A549 (cell line): ENCODE measurements around the gene TPCN1.

ENCODE experiments used
- BHLHE40 ChIP-seq: IDR thresholded peaks from 2 replicates; pipeline ENCODE4 v1.6.1; 2012; ENCODE audit warnings: low read depth, low read length, inconsistent platforms
- CHD4 ChIP-seq: fragments of 200-600 bp; sonication (generic); IDR thresholded peaks from 2 replicates; pipeline ENCODE4 v1.6.1; 2016; ENCODE audit warnings: antibody characterized with exemption, mild to moderate bottlenecking, borderline replicate concordance
- EP300 ChIP-seq, 2 experiments: fragments of >200 bp; sonication (Bioruptor Twin); formaldehyde crosslinking; IDR thresholded peaks; 2 replicates in 1 of 2; 3 replicates in 1 of 2; pipeline ENCODE4 v1.6.1; 2016 to 2017
- FOXS1 ChIP-seq: fragments of 250-450 bp; sonication (Bioruptor Pico); IDR thresholded peaks from 2 replicates; pipeline ENCODE4 v1.5.0; 2020; ENCODE audit warnings: mild to moderate bottlenecking, moderate library complexity
- MYC ChIP-seq: IDR thresholded peaks from 2 replicates; pipeline ENCODE4 v1.6.1; 2012; ENCODE audit warnings: mild to moderate bottlenecking, inconsistent platforms, low read length, improper control_type of control experiment, borderline replicate concordance
- PHF8 ChIP-seq: fragments of 200-600 bp; sonication (generic); IDR thresholded peaks from 2 replicates; pipeline ENCODE4 v1.6.1; 2016; ENCODE audit warnings: low read depth, mild to moderate bottlenecking, antibody characterized with exemption, moderate library complexity, borderline replicate concordance
- POLR2AphosphoS2 ChIP-seq: conservative IDR thresholded peaks from 2 replicates; pipeline ENCODE4 v1.6.1; 2012; ENCODE audit warnings: low read length, improper control_type of control experiment, inconsistent platforms
- RARB ChIP-seq: fragments of 250-450 bp; sonication (Bioruptor Pico); IDR thresholded peaks from 2 replicates; pipeline ENCODE4 v1.8.0; 2021; ENCODE audit warnings: mild to moderate bottlenecking, moderate library complexity
- SREBF2 ChIP-seq: fragments of 450-650 bp; IDR thresholded peaks from 2 replicates; pipeline ENCODE4 v1.6.1; 2014; ENCODE audit warnings: mild to moderate bottlenecking, moderate library complexity
- TF ChIP-seq, protein P1 (sequence below): fragments of >200 bp; sonication (Bioruptor Twin); formaldehyde crosslinking; IDR thresholded peaks from 3 replicates; pipeline ENCODE4 v1.5.1; 2016
- TF ChIP-seq, protein P2 (sequence below): fragments of 200-600 bp; sonication (generic); IDR thresholded peaks from 2 replicates; pipeline ENCODE4 v1.6.1; 2016; ENCODE audit warnings: antibody characterized with exemption, mild to moderate bottlenecking, moderate library complexity
- TF ChIP-seq, protein P3 (sequence below): IDR thresholded peaks from 2 replicates; pipeline ENCODE4 v1.6.1; 2012
- TF ChIP-seq, protein P4 (sequence below): IDR thresholded peaks from 2 replicates; pipeline ENCODE4 v1.6.1; 2012

DNA sequence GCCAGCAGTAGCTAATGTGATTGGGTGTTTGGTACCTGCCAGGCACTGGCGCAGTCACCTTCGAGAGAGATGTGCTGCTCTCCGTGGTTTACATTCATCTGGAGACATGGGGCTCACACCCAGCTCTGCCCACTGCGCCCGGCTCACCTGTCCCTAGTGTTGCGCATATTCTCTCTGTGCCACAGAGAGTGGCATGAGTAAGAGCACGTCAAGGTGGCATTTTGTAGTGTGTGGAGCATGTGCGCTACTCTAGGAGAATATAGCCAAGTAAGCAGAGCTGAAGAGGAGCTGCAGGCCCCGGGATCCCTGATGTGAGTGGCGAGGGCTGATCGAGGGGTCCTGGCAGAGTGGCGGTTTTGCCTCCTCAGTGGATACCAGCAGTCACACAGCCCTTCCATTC, 46.9 kb downstream of the TPCN1 start:
- TF ChIP-seq POLR2AphosphoS2: no peak
- TF ChIP-seq, protein P1, sequence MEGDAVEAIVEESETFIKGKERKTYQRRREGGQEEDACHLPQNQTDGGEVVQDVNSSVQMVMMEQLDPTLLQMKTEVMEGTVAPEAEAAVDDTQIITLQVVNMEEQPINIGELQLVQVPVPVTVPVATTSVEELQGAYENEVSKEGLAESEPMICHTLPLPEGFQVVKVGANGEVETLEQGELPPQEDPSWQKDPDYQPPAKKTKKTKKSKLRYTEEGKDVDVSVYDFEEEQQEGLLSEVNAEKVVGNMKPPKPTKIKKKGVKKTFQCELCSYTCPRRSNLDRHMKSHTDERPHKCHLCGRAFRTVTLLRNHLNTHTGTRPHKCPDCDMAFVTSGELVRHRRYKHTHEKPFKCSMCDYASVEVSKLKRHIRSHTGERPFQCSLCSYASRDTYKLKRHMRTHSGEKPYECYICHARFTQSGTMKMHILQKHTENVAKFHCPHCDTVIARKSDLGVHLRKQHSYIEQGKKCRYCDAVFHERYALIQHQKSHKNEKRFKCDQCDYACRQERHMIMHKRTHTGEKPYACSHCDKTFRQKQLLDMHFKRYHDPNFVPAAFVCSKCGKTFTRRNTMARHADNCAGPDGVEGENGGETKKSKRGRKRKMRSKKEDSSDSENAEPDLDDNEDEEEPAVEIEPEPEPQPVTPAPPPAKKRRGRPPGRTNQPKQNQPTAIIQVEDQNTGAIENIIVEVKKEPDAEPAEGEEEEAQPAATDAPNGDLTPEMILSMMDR: no peak
- TF ChIP-seq, protein P2, sequence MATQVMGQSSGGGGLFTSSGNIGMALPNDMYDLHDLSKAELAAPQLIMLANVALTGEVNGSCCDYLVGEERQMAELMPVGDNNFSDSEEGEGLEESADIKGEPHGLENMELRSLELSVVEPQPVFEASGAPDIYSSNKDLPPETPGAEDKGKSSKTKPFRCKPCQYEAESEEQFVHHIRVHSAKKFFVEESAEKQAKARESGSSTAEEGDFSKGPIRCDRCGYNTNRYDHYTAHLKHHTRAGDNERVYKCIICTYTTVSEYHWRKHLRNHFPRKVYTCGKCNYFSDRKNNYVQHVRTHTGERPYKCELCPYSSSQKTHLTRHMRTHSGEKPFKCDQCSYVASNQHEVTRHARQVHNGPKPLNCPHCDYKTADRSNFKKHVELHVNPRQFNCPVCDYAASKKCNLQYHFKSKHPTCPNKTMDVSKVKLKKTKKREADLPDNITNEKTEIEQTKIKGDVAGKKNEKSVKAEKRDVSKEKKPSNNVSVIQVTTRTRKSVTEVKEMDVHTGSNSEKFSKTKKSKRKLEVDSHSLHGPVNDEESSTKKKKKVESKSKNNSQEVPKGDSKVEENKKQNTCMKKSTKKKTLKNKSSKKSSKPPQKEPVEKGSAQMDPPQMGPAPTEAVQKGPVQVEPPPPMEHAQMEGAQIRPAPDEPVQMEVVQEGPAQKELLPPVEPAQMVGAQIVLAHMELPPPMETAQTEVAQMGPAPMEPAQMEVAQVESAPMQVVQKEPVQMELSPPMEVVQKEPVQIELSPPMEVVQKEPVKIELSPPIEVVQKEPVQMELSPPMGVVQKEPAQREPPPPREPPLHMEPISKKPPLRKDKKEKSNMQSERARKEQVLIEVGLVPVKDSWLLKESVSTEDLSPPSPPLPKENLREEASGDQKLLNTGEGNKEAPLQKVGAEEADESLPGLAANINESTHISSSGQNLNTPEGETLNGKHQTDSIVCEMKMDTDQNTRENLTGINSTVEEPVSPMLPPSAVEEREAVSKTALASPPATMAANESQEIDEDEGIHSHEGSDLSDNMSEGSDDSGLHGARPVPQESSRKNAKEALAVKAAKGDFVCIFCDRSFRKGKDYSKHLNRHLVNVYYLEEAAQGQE: no peak
- no peak for TF ChIP-seq EP300 (IDR thresholded peaks at IDR 0.05)
- TF ChIP-seq RARB (CRISPR knock-in tag): no peak
- no peak for TF ChIP-seq FOXS1 (CRISPR knock-in tag)
- no peak for TF ChIP-seq BHLHE40
- TF ChIP-seq, protein P3, sequence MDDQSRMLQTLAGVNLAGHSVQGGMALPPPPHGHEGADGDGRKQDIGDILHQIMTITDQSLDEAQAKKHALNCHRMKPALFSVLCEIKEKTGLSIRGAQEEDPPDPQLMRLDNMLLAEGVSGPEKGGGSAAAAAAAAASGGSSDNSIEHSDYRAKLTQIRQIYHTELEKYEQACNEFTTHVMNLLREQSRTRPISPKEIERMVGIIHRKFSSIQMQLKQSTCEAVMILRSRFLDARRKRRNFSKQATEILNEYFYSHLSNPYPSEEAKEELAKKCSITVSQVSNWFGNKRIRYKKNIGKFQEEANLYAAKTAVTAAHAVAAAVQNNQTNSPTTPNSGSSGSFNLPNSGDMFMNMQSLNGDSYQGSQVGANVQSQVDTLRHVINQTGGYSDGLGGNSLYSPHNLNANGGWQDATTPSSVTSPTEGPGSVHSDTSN: no peak
- TF ChIP-seq PHF8: no peak
- TF ChIP-seq, protein P4, sequence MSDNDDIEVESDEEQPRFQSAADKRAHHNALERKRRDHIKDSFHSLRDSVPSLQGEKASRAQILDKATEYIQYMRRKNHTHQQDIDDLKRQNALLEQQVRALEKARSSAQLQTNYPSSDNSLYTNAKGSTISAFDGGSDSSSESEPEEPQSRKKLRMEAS: no peak
- no peak for TF ChIP-seq CHD4
- TF ChIP-seq SREBF2: no peak
- TF ChIP-seq MYC: no peak
